ENCODE results near the gene FAM107B. TPM values are rescaled to one million over a fixed set of nuclear protein-coding genes. Genes with fewer than 3 reads are reported as not detected.

FAM107B gene
- total and polyA plus RNA-seq, 10 of the 15 experiments (the other 5 are each of a cell fraction or from before 2014, with no cell fraction given): 22.9 to 162 (median 86.6) TPM

GRCh38 chr10:14601872-14602725, 172.6 kb downstream of the FAM107B start:
- DNase-seq (ENCODE audit: low read depth, low spot score): peak; percentile 62
- 2% methylated on average over 16 of the region's 16 CpGs for WGBS (ENCODE audit: insufficient coverage, insufficient replicate concordance, low lambda C conversion rate, missing lambda C conversion rate)
- Histone ChIP-seq H4K20me1 (ENCODE audit: control insufficient read depth, insufficient read depth) (peaks cover 4% of the 10 kb centered on the region; the same call in 1 of the 2 replicates), H3K27me3 (replicated peaks in 1 of 2; ENCODE audit: control insufficient read depth in 2 of 2, insufficient read depth in 2 of 2, low read length in 1 of 2) (no peaks in the 10 kb centered on the region), H3K4me2 (ENCODE audit: control insufficient read depth, insufficient read depth) (peak overlapping the region; percentile 88), H3K36me3 (ENCODE audit: control insufficient read depth in 2 of 2, insufficient read depth in 2 of 2, low read length in 1 of 2) (peaks cover 15 to 16% of the 10 kb centered on the region in 2 experiments), H3K4me1 (ENCODE audit: control insufficient read depth, insufficient read depth, low read length) (peaks cover 29% of the 10 kb centered on the region), H3K9ac (ENCODE audit: control insufficient read depth, insufficient read depth, low read length) (peak overlapping the region; percentile 91), H3K9me3 (replicated peaks; ENCODE audit: control insufficient read depth, insufficient read depth, low read length) (peaks cover 2% of the 10 kb centered on the region; the same call in 2 of the 3 replicates), H3K79me2 (ENCODE audit: control insufficient read depth, insufficient read depth, low read length) (peaks cover 53% of the 10 kb centered on the region), H3K27ac (ENCODE audit: control insufficient read depth, insufficient read depth) (peak overlapping the region; percentile 69), H3K4me3 (peak overlapping the region; percentile 63), H2AFZ (ENCODE audit: control insufficient read depth, low read depth, low read length) (peak overlapping the region; percentile 50; the same call in 1 of the 2 replicates)
- RAD21 ChIA-PET (ENCODE audit: unreplicated experiment): interaction anchor here (1.4 to 3.6 kb wide), 3 partner anchors 14 to 141 kb away, joined by 3 to 19 read pairs (median 3); no protein-coding TSS in a partner anchor
- intact Hi-C loops (cut with micrococcal nuclease; ENCODE audit: unreplicated experiment) (loop anchor here (2.0 to 5.0 kb wide), 4 partner anchors 40 to 235 kb away; partner anchors contain the start of genes CDNF, HSPA14 and MSANTD7), in situ Hi-C loops (cut with MboI) (no loop called here)
- SMC1A ChIA-PET (ENCODE audit: uncharacterized antibody, unreplicated experiment): interaction anchor here (0.6 to 3.1 kb wide), 7 partner anchors 13 to 223 kb away, joined by 3 to 19 read pairs (median 3); no protein-coding TSS in a partner anchor
- BruUV-seq (replicated peaks): TSS peak; percentile 47
- peak; percentile 58 for ATAC-seq
- FAIRE-seq: no peak
- CTCF ChIA-PET: interaction anchor here (0.7 to 1.8 kb wide), 3 partner anchors 20 to 138 kb away, joined by 3 to 4 read pairs (median 4); no protein-coding TSS in a partner anchor
- POLR2A ChIA-PET: interaction anchor here (0.5 to 1.0 kb wide), 3 partner anchors 11 to 48 kb away, joined by 3 to 5 read pairs (median 5); no protein-coding TSS in a partner anchor
- peak; percentile 90 for TF ChIP-seq RUNX3 (IDR thresholded peaks at IDR 0.05; ENCODE audit: low read length)
- TF ChIP-seq PAX8 (IDR thresholded peaks at IDR 0.05): no peak
- peak; percentile 67; the same call in 1 of the 2 replicates for TF ChIP-seq MEF2A (IDR thresholded peaks at IDR 0.05; ENCODE audit: insufficient read depth, low read depth, low read length)
- TF ChIP-seq PBX3 (IDR thresholded peaks at IDR 0.05; ENCODE audit: insufficient replicate concordance, low read depth, low read length): no peak
- TF ChIP-seq STAT3 (IDR thresholded peaks at IDR 0.05; ENCODE audit: low read depth, low read length): no peak
- TF ChIP-seq RAD21 (IDR thresholded peaks at IDR 0.05; ENCODE audit: insufficient read depth, low read depth, low read length): 0 out of 2 replicates have a peak, but pooled peaks have one; percentile 3
- TF ChIP-seq TCF7 (IDR thresholded peaks at IDR 0.05; ENCODE audit: borderline replicate concordance): no peak
- no peak for TF ChIP-seq CBFB (IDR thresholded peaks at IDR 0.05; ENCODE audit: low read depth)
- TF ChIP-seq JUNB (IDR thresholded peaks at IDR 0.05): peak; percentile 71
- TF ChIP-seq RFX5 (IDR thresholded peaks at IDR 0.05; ENCODE audit: low read depth, low read length): 0 out of 2 replicates have a peak, but pooled peaks have one; percentile 28
- peak; percentile 72 to 73; a peak in 3 of 4 replicates for TF ChIP-seq BHLHE40 (IDR thresholded peaks at IDR 0.05; ENCODE audit: borderline replicate concordance in 1 of 2, low read depth in 2 of 2, low read length in 1 of 2)
- peak; percentile 94 for TF ChIP-seq MXI1 (IDR thresholded peaks at IDR 0.05; ENCODE audit: low read depth, low read length)
- TF ChIP-seq EZH2 (IDR thresholded peaks at IDR 0.05; ENCODE audit: borderline replicate concordance, control insufficient read depth, low read depth, low read length): no peak
- TF ChIP-seq RAD51 (IDR thresholded peaks at IDR 0.05): no peak
- peak; percentile 37; the same call in 1 of the 2 replicates for TF ChIP-seq TAF1 (IDR thresholded peaks at IDR 0.05; ENCODE audit: borderline replicate concordance, low read depth, low read length)
- TF ChIP-seq ZNF217 (IDR thresholded peaks at IDR 0.05): 0 out of 2 replicates have a peak, but pooled peaks have one; percentile 23
- peak; percentile 60 for TF ChIP-seq SKIL (IDR thresholded peaks at IDR 0.05; ENCODE audit: low read depth, poor library complexity, severe bottlenecking)
- 0 out of 2 replicates have a peak, but pooled peaks have one; percentile 59 for TF ChIP-seq NBN (IDR thresholded peaks at IDR 0.05)
- no peak for TF ChIP-seq CBX5 (IDR thresholded peaks at IDR 0.05; ENCODE audit: low read depth)
- TF ChIP-seq KLF5 (IDR thresholded peaks at IDR 0.05; ENCODE audit: partially characterized antibody): peak; percentile 88

All from GM12878 (cell line).